HEK293 (cell line): ENCODE measurements around the gene AKR7A3.

Experiments
- CTCF ChIA-PET: fragments of 350-600 bp; formaldehyde crosslinking; extraction: SDS; loops from one replicate; lab custom pipeline; 2021; ENCODE audit warnings: antibody characterized with exemption; lab: Yijun Ruan, JAX
- POLR2A ChIA-PET: fragments of 300-600 bp; formaldehyde crosslinking; extraction: SDS; loops from one replicate; lab custom pipeline; 2020; ENCODE audit warnings: antibody characterized with exemption, inconsistent platforms; lab: Yijun Ruan, JAX
- H3K27ac ChIP-seq: fragments of 200-500 bp; sonication (Bioruptor generic); 2 replicates; pipeline ENCODE4 v1.5.1; 2014; ENCODE audit warnings: low read depth, low read length, control low read depth, inconsistent platforms; ENCODE audit errors: extremely low read depth
- H3K36me3 ChIP-seq, 2 experiments: fragments of 200-500 bp in 1 of 2; sonication (Bioruptor generic) in 1 of 2; 1 replicate in 1 of 2; 2 replicates in 1 of 2; pipeline ENCODE4 v1.5.1; 2014 to 2017; ENCODE audit warnings: inconsistent platforms in 2 of 2, low read length in 2 of 2; ENCODE audit not compliant: control insufficient read depth in 2 of 2, insufficient read depth in 1 of 2
- H3K4me1 ChIP-seq: fragments of 200-500 bp; sonication (Bioruptor generic); 2 replicates; pipeline ENCODE4 v1.5.1; 2014; ENCODE audit warnings: mild to moderate bottlenecking, low read length, inconsistent platforms; ENCODE audit not compliant: control insufficient read depth, insufficient read depth
- H3K4me3 ChIP-seq: 2 replicates; pipeline ENCODE4 v1.5.1; 2011; ENCODE audit warnings: low read depth, mild to moderate bottlenecking, control low read depth, low read length, moderate library complexity
- H3K9me3 ChIP-seq: fragments of 200-500 bp; sonication (Bioruptor generic); 2 replicates; pipeline ENCODE4 v1.5.1; 2014; ENCODE audit warnings: low read depth, low read length, inconsistent platforms; ENCODE audit not compliant: control insufficient read depth, insufficient read depth
- BCL6B ChIP-seq: fragments of 450-650 bp; formaldehyde crosslinking; IDR thresholded peaks from 2 replicates; pipeline ENCODE4 v1.5.1; 2017; ENCODE audit warnings: missing biosample characterization, missing genetic modification characterization
- EGR2 ChIP-seq: fragments of 450-650 bp; formaldehyde crosslinking; IDR thresholded peaks from 2 replicates; pipeline ENCODE4 v1.5.1; 2016; ENCODE audit warnings: low read depth, missing biosample characterization, missing genetic modification characterization
- KLF17 ChIP-seq: fragments of 450-650 bp; formaldehyde crosslinking; IDR thresholded peaks from 2 replicates; pipeline ENCODE4 v1.5.1; 2016; ENCODE audit warnings: missing biosample characterization, missing genetic modification characterization
- PRDM1 ChIP-seq: fragments of 450-650 bp; formaldehyde crosslinking; IDR thresholded peaks from 2 replicates; pipeline ENCODE4; 2016; ENCODE audit warnings: missing biosample characterization, missing genetic modification characterization
- PRDM10 ChIP-seq: fragments of 450-650 bp; formaldehyde crosslinking; IDR thresholded peaks from 2 replicates; pipeline ENCODE4 v1.5.1; 2016; ENCODE audit warnings: missing biosample characterization, missing genetic modification characterization
- SALL2 ChIP-seq: fragments of 450-650 bp; formaldehyde crosslinking; IDR thresholded peaks from 2 replicates; pipeline ENCODE4 v1.5.0; 2017; ENCODE audit warnings: missing biosample characterization, mild to moderate bottlenecking, missing genetic modification characterization, borderline replicate concordance
- TSHZ1 ChIP-seq: fragments of 450-650 bp; formaldehyde crosslinking; IDR thresholded peaks from 2 replicates; pipeline ENCODE4 v1.5.1; 2016; ENCODE audit warnings: missing biosample characterization, missing genetic modification characterization, borderline replicate concordance
- YY2 ChIP-seq: fragments of 450-650 bp; formaldehyde crosslinking; IDR thresholded peaks from 2 replicates; pipeline ENCODE4 v1.5.1; 2016; ENCODE audit warnings: missing biosample characterization, missing genetic modification characterization
- ZBTB44 ChIP-seq: fragments of 450-650 bp; IDR thresholded peaks from 2 replicates; pipeline ENCODE4 v1.5.1; 2018; ENCODE audit warnings: missing biosample characterization, mild to moderate bottlenecking, missing genetic modification characterization
- ZFP69B ChIP-seq: fragments of 450-650 bp; formaldehyde crosslinking; IDR thresholded peaks from 2 replicates; pipeline ENCODE4 v1.5.1; 2016; ENCODE audit warnings: missing biosample characterization, missing genetic modification characterization
- ZNF18 ChIP-seq: fragments of 450-650 bp; formaldehyde crosslinking; IDR thresholded peaks from 2 replicates; pipeline ENCODE4 v1.5.1; 2016; ENCODE audit warnings: missing biosample characterization, missing genetic modification characterization
- ZNF23 ChIP-seq: fragments of 450-650 bp; formaldehyde crosslinking; IDR thresholded peaks from 2 replicates; pipeline ENCODE4 v1.5.1; 2016; ENCODE audit warnings: missing biosample characterization, missing genetic modification characterization, borderline replicate concordance
- ZNF366 ChIP-seq: fragments of 450-650 bp; formaldehyde crosslinking; conservative IDR thresholded peaks from 2 replicates; pipeline ENCODE4 v1.5.1; 2016; ENCODE audit warnings: missing biosample characterization, missing genetic modification characterization
- ZNF626 ChIP-seq: fragments of 450-650 bp; sonication (Bioruptor Pico); formaldehyde crosslinking; IDR thresholded peaks from 2 replicates; pipeline ENCODE4 v1.5.1; 2018; ENCODE audit warnings: missing biosample characterization, missing genetic modification characterization, inconsistent platforms
- ZNF660 ChIP-seq: fragments of 450-650 bp; IDR thresholded peaks from 2 replicates; pipeline ENCODE4 v1.5.1; 2018; ENCODE audit warnings: missing biosample characterization, mild to moderate bottlenecking, missing genetic modification characterization
- ZSCAN23 ChIP-seq: fragments of 450-650 bp; formaldehyde crosslinking; IDR thresholded peaks from 2 replicates; pipeline ENCODE4 v1.5.1; 2016; ENCODE audit warnings: missing biosample characterization, missing genetic modification characterization

The AKR7A3 gene

GRCh38 chr1:19313961-19314882, 25.7 kb upstream of the AKR7A3 start (continued):
- TF ChIP-seq BCL6B (tag by site-specific recombination) = no peak
- TF ChIP-seq ZNF660 = no peak
- no peak for TF ChIP-seq ZNF626 (tag by site-specific recombination)
- no peak for TF ChIP-seq YY2 (tag by site-specific recombination)
- no peak for TF ChIP-seq ZFP69B
- TF ChIP-seq ZSCAN23 = no peak
- no peak for TF ChIP-seq SALL2 (tag by site-specific recombination)
- TF ChIP-seq ZNF18 = no peak
- TF ChIP-seq, all 188 proteins: peak for 0

GRCh38 chr1:19313636-19313959, 25.0 kb upstream of the AKR7A3 start:
- Histone ChIP-seq H3K9me3 (no peaks in the 10 kb centered on the region), H3K4me1 (peaks cover 2% of the 10 kb centered on the region; the same call in 1 of the 2 replicates), H3K36me3 (peaks cover 2 to 59% of the 10 kb centered on the region in 2 experiments; a peak in 2 of 3 replicates), H3K27ac (no peak overlapping the region), H3K4me3 (no peak overlapping the region)
- TF ChIP-seq KLF17 (tag by site-specific recombination) (0 out of 2 replicates have a peak, but pooled peaks have one; percentile 16), ZBTB44 (tag by site-specific recombination) (no peak), ZNF23 (tag by site-specific recombination) (no peak)
- POLR2A ChIA-PET = interaction anchor here (0.6 to 1.5 kb wide), 2 partner anchors 11 to 327 kb away, joined by 3 read pairs; no protein-coding TSS in a partner anchor
- CTCF ChIA-PET = no interaction called here

- Histone ChIP-seq H3K4me3 (peak overlapping the region; percentile 80), H3K36me3 (peaks cover 0 to 59% of the 10 kb centered on the region in 2 experiments; a peak in 1 of 3 replicates), H3K9me3 (no peaks in the 10 kb centered on the region), H3K27ac (peak overlapping the region; percentile 75; the same call in 1 of the 2 replicates), H3K4me1 (peaks cover 2% of the 10 kb centered on the region; the same call in 1 of the 2 replicates)
- ChIA-PET POLR2A (interaction anchor here (0.6 to 1.9 kb wide), 5 partner anchors 11 to 328 kb away, joined by 3 to 8 read pairs (median 3); partner anchors contain the start of genes EMC1 and MRTO4), CTCF (interaction anchor here (0.6 to 1.9 kb wide), 3 partner anchors 53 to 349 kb away, joined by 3 to 7 read pairs (median 4); no protein-coding TSS in a partner anchor)
- TF ChIP-seq TSHZ1 (tag by site-specific recombination) (no peak), EGR2 (tag by site-specific recombination) (peak; percentile 43; the same call in 1 of the 2 replicates), PRDM1 (peak; percentile 98), ZNF366 (tag by site-specific recombination) (peak; percentile 75), PRDM10 (tag by site-specific recombination) (no peak)
Observed at GRCh38 chr1:19312782-19313635, 24.4 kb upstream of the AKR7A3 start.
